HepG2 (cell line): ENCODE results near the gene ACTRT2. TPM values are rescaled to one million over a fixed set of nuclear protein-coding genes. Genes with fewer than 3 reads are reported as not detected.

ENCODE experiments used
- ATAC-seq: fragments of 200-7000 bp; cut with Tn5 transposase; 3 replicates; pipeline ENCODE4 v1.9.1; 2020; ENCODE audit warnings: mild to moderate bottlenecking, moderate library complexity
- BruUV-seq: library from RNA; stranded (reverse); fragments of 400-500 nt; replicated peaks from 2 replicates; lab custom pipeline; 2021; lab: Mats Ljungman, UMichigan
- CTCF ChIA-PET: fragments of 300-600 bp; formaldehyde crosslinking; extraction: SDS; loops from one replicate; lab custom pipeline; 2021; ENCODE audit warnings: low total read pairs, inconsistent platforms, low intra/inter-chr PET ratio; lab: Yijun Ruan, JAX
- POLR2A ChIA-PET: fragments of 350-600 bp; sonication (Branson Sonifier 250); formaldehyde crosslinking; loops from one replicate; lab custom pipeline; 2020; ENCODE audit warnings: antibody characterized with exemption, inconsistent platforms; lab: Yijun Ruan, JAX
- DNase-seq: peaks from one replicate; pipeline ENCODE4 v3.0.0-alpha.2; 2015; ENCODE audit warnings: low spot score
- FAIRE-seq: peaks from 3 replicates; lab custom pipeline; 2011; peaks lifted over from hg19 to GRCh38; lab: Jason Lieb, UNC
- H2AFZ ChIP-seq: one replicate; pipeline ENCODE4 v1.6.1; 2011; ENCODE audit warnings: low read length, inconsistent platforms
- H3K27ac ChIP-seq: fragments of 300-600 bp; 3 replicates; pipeline ENCODE4 v1.8.0; 2011; ENCODE audit warnings: mixed run types, mild to moderate bottlenecking, mixed read lengths, low read length, inconsistent platforms; ENCODE audit not compliant: insufficient read depth; ENCODE audit errors: extremely low read length
- H3K27me3 ChIP-seq, 2 experiments: fragments of 200-600 bp in 1 of 2; 2 replicates in 1 of 2; 3 replicates in 1 of 2; pipeline versions ENCODE4 v1.6.0 to v1.8.0; 2011; ENCODE audit warnings: low read length in 2 of 2, mild to moderate bottlenecking in 2 of 2, moderate library complexity in 2 of 2, inconsistent platforms in 1 of 2; ENCODE audit not compliant: insufficient read depth in 2 of 2, control insufficient read depth in 1 of 2
- H3K36me3 ChIP-seq, 2 experiments: fragments of 200-600 bp in 1 of 2; replicated peaks in 1 of 2; 2 replicates in 1 of 2; 3 replicates in 1 of 2; pipeline versions ENCODE4 v1.5.1 to v1.8.0; 2011; ENCODE audit warnings: low read length in 2 of 2, inconsistent platforms in 1 of 2; ENCODE audit not compliant: insufficient read depth in 2 of 2, control insufficient read depth in 1 of 2
- H3K4me1 ChIP-seq: 2 replicates; pipeline ENCODE4 v1.5.1; 2012; ENCODE audit warnings: low read length, inconsistent platforms; ENCODE audit not compliant: insufficient read depth
- H3K4me2 ChIP-seq: 2 replicates; pipeline ENCODE4 v1.6.0; 2011; ENCODE audit warnings: low read depth, low read length, inconsistent platforms
- H3K4me3 ChIP-seq, 3 experiments: fragments of 200-600 bp in 1 of 3; sonication (generic), shearing (Covaris generic) in 1 of 3; replicated peaks in 1 of 3; 2 replicates each; pipeline ENCODE4 v1.5.1; 2011 to 2016; ENCODE audit warnings: low read length in 3 of 3, inconsistent platforms in 2 of 3, low read depth in 2 of 3, mild to moderate bottlenecking in 2 of 3, control low read depth in 1 of 3, mixed read lengths in 1 of 3; ENCODE audit not compliant: insufficient read depth in 1 of 3
- H3K79me2 ChIP-seq: one replicate; pipeline ENCODE4 v1.6.1; 2011; ENCODE audit warnings: low read length, inconsistent platforms; ENCODE audit not compliant: insufficient read depth
- H3K9ac ChIP-seq: 2 replicates; pipeline ENCODE4 v1.6.0; 2011; ENCODE audit warnings: mild to moderate bottlenecking, low read depth, low read length, inconsistent platforms; ENCODE audit not compliant: insufficient read depth
- H3K9me3 ChIP-seq: 2 replicates; pipeline ENCODE4 v1.5.1; 2012; ENCODE audit warnings: mild to moderate bottlenecking, low read length
- H4K20me1 ChIP-seq: 2 replicates; pipeline ENCODE4 v1.6.0; 2011; ENCODE audit warnings: inconsistent platforms, mild to moderate bottlenecking, low read length, moderate library complexity; ENCODE audit not compliant: insufficient read depth
- AHR ChIP-seq: IDR thresholded peaks from 2 replicates; pipeline ENCODE4 v1.6.1; 2018; ENCODE audit warnings: missing genetic modification reagents, missing compliant biosample characterization
- E2F1 ChIP-seq: sonication (generic); formaldehyde crosslinking; IDR thresholded peaks from 2 replicates; pipeline ENCODE4 v1.5.0; 2020; ENCODE audit warnings: missing genetic modification reagents
- FOXA1 ChIP-seq, 2 experiments: fragments of 450-650 bp in 1 of 2; sonication (generic) in 1 of 2; formaldehyde crosslinking in 1 of 2; IDR thresholded peaks; 2 replicates each; pipeline versions ENCODE4 v1.4.0 to v1.6.1; 2016 to 2020; ENCODE audit warnings: missing genetic modification reagents in 1 of 2
- NONO ChIP-seq, 2 experiments: fragments of 450-650 bp in 1 of 2; sonication (generic) in 1 of 2; formaldehyde crosslinking in 1 of 2; IDR thresholded peaks in 1 of 2; conservative IDR thresholded peaks in 1 of 2; 2 replicates each; pipeline versions ENCODE4 v1.6.1 to v1.8.0; 2017 to 2022; ENCODE audit warnings: mild to moderate bottlenecking in 1 of 2, missing genetic modification reagents in 1 of 2, moderate library complexity in 1 of 2
- TEAD2 ChIP-seq: sonication (generic); formaldehyde crosslinking; IDR thresholded peaks from 2 replicates; pipeline ENCODE4 v1.9.0; 2021; ENCODE audit warnings: missing genetic modification reagents
- ZNF792 ChIP-seq: IDR thresholded peaks from 2 replicates; pipeline ENCODE4 v1.6.1; 2016
- WGBS: methylation state at CpG from one replicate; pipeline ENCODE4 v1.1.6; 2017; ENCODE audit warnings: low lambda C conversion rate; 5-methylcytosine and 5-hydroxymethylcytosine counted together
- in situ Hi-C: cut with HindIII; loops from 2 replicates; pipeline ENCODE4 v1.10.0; 2017; ENCODE audit warnings: low pct_unique_long_range_greater_than_20kb; ENCODE audit not compliant: extremely low pct_ligation_motif_present
- intact Hi-C: fragments of 100-400 bp; cut with micrococcal nuclease; formaldehyde crosslinking; loops from one replicate; pipeline ENCODE4 v1.10.0; 2022; ENCODE audit not compliant: unreplicated experiment
- polyA plus RNA-seq, 8 experiments: library from polyadenylated mRNA; depleted of rRNA in 3 of 8; stranded (reverse) in 7 of 8; unstranded in 1 of 8; fragments of >200 nt; fragmentation: Illumina TruSeq in 4 of 8; extraction: Trizol in 4 of 8; gene quantifications; 2 replicates each; pipeline versions ENCODE4 v1.2.1 to v1.2.3, GENCODE V29; 2011 to 2016; ENCODE audit warnings: low read depth in 4 of 8, missing spikeins in 1 of 8, mixed read lengths in 1 of 8; ENCODE audit not compliant: insufficient read depth in 1 of 8
- total RNA-seq, 5 experiments: library from RNA; depleted of rRNA; stranded (reverse); fragments of >200 nt; fragmentation: Illumina TruSeq; extraction: Trizol; gene quantifications; 2 replicates each; pipeline ENCODE4 v1.2.3, GENCODE V29; 2016; ENCODE audit warnings: low read depth in 1 of 5
- TF ChIP-seq, protein P1 (sequence below): IDR thresholded peaks from 2 replicates; pipeline ENCODE4 v1.6.1; 2016
- TF ChIP-seq, protein P2 (sequence below): IDR thresholded peaks from 2 replicates; pipeline ENCODE4 v1.6.1; 2016; ENCODE audit warnings: missing compliant biosample characterization, missing genetic modification reagents, borderline replicate concordance
- TF ChIP-seq, protein P3 (sequence below): IDR thresholded peaks from 2 replicates; pipeline ENCODE4 v1.6.1; 2018; ENCODE audit warnings: missing genetic modification reagents, mild to moderate bottlenecking, missing compliant biosample characterization

ACTRT2 gene
- total and polyA plus RNA-seq, 2 of the 13 experiments (the other 11 are each of a cell fraction or from before 2014, with no cell fraction given), result not detected

GRCh38 chr1:3015744-3016143 lies 5.5 kb upstream of the ACTRT2 start:
- no peak for FAIRE-seq
- H3K4me3 ChIP-seq, result no peak overlapping the region
- H3K4me1 ChIP-seq, result no peaks in the 10 kb centered on the region
- no TSS peak for BruUV-seq
- in situ Hi-C loops, result no loop called here
- peaks cover 9 to 50% of the 10 kb centered on the region in 2 experiments for H3K27me3 ChIP-seq
- H3K4me2 ChIP-seq, result no peak overlapping the region
- ChIA-PET POLR2A (no interaction called here), CTCF (no interaction called here)
- H3K36me3 ChIP-seq, result no peaks in the 10 kb centered on the region
- ATAC-seq, result no peak
- DNase-seq, result no peak
- H3K79me2 ChIP-seq, result no peaks in the 10 kb centered on the region
- H3K27ac ChIP-seq, result no peak overlapping the region
- 17% methylated on average over 1 of the region's 5 CpGs for WGBS
- no peaks in the 10 kb centered on the region for H3K9me3 ChIP-seq
- intact Hi-C loops, result no loop called here
- no peak overlapping the region for H3K9ac ChIP-seq
- H4K20me1 ChIP-seq, result no peaks in the 10 kb centered on the region
- H2AFZ ChIP-seq, result no peak overlapping the region
- TF ChIP-seq ZNF792 (CRISPR knock-in tag) (no peak), AHR (CRISPR knock-in tag) (no peak), E2F1 (CRISPR knock-in tag) (no peak), NONO (IDR thresholded peaks at IDR 0.05) (no peak), NONO (CRISPR knock-in tag; conservative IDR thresholded peaks at IDR 0.05) (no peak), FOXA1 (IDR thresholded peaks at IDR 0.05) (no peak), FOXA1 (CRISPR knock-in tag; IDR thresholded peaks at IDR 0.05) (no peak), TEAD2 (CRISPR knock-in tag) (no peak)
- TF ChIP-seq, protein P1, sequence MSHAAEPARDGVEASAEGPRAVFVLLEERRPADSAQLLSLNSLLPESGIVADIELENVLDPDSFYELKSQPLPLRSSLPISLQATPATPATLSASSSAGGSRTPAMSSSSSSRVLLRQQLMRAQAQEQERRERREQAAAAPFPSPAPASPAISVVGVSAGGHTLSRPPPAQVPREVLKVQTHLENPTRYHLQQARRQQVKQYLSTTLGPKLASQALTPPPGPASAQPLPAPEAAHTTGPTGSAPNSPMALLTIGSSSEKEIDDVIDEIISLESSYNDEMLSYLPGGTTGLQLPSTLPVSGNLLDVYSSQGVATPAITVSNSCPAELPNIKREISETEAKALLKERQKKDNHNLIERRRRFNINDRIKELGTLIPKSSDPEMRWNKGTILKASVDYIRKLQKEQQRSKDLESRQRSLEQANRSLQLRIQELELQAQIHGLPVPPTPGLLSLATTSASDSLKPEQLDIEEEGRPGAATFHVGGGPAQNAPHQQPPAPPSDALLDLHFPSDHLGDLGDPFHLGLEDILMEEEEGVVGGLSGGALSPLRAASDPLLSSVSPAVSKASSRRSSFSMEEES (CRISPR knock-in tag), result no peak
- TF ChIP-seq, protein P2, sequence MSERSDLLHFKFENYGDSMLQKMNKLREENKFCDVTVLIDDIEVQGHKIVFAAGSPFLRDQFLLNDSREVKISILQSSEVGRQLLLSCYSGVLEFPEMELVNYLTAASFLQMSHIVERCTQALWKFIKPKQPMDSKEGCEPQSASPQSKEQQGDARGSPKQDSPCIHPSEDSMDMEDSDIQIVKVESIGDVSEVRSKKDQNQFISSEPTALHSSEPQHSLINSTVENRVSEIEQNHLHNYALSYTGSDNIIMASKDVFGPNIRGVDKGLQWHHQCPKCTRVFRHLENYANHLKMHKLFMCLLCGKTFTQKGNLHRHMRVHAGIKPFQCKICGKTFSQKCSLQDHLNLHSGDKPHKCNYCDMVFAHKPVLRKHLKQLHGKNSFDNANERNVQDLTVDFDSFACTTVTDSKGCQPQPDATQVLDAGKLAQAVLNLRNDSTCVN (CRISPR knock-in tag), result no peak
- TF ChIP-seq, protein P3, sequence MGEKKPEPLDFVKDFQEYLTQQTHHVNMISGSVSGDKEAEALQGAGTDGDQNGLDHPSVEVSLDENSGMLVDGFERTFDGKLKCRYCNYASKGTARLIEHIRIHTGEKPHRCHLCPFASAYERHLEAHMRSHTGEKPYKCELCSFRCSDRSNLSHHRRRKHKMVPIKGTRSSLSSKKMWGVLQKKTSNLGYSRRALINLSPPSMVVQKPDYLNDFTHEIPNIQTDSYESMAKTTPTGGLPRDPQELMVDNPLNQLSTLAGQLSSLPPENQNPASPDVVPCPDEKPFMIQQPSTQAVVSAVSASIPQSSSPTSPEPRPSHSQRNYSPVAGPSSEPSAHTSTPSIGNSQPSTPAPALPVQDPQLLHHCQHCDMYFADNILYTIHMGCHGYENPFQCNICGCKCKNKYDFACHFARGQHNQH (CRISPR knock-in tag), result no peak
